GM19025 (cell line): ENCODE results near the gene IER5.

Experiments
- ATAC-seq: cut with Tn5 transposase; IDR thresholded peaks from one replicate; pipeline ENCODE4 v1.9.1; 2021; ENCODE audit warnings: mild to moderate bottlenecking, low read depth, moderate library complexity; ENCODE audit not compliant: unreplicated experiment

Gene IER5

GRCh38 chr1:181094416-181095212, 6.1 kb downstream of the IER5 start:
- no peak for ATAC-seq

DNA sequence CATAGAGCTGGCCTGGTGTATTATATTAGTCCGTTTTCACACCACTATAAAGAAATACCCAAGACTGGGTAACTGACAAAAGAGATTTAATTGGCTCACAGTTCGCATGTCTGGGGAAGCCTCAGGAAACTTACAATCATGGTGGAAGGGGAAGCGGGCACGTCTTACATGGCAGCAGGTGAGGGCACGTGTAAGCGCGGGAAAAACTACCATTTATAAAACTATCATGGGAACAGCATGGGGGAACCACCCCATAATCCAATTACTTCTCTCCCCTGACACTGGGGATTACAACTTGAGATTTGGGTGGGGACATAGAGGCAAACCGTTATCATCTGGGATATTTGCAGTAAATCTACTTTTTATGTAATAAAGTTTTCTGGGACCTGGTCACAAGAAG, 6.8 kb downstream of the IER5 start:
- ATAC-seq, result no peak

DNA sequence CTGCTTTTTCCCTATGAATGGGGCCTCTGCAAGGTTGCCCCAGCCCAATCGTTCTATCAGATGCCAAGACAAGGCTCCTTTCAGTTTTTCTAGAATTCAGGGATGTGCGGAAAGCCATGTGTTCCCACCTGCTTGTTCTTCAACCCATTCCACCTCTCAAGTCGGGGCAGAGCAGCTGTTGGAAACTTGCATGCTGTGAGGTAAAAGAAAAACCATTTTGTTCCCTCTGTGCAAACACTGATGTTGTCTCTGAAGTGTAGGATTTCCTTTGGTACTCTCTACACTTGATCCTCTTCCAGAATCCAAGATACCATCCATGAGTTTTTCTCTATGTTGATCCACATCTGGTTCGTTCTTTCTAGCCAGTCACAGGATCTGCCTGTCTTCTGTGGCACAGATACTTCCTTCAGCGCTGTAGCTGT, 7.3 kb downstream of the IER5 start:
- no peak for ATAC-seq

- ATAC-seq, result no peak
These were observed 8.7 kb downstream of the IER5 start for GRCh38 chr1:181097242-181097641.

DNA sequence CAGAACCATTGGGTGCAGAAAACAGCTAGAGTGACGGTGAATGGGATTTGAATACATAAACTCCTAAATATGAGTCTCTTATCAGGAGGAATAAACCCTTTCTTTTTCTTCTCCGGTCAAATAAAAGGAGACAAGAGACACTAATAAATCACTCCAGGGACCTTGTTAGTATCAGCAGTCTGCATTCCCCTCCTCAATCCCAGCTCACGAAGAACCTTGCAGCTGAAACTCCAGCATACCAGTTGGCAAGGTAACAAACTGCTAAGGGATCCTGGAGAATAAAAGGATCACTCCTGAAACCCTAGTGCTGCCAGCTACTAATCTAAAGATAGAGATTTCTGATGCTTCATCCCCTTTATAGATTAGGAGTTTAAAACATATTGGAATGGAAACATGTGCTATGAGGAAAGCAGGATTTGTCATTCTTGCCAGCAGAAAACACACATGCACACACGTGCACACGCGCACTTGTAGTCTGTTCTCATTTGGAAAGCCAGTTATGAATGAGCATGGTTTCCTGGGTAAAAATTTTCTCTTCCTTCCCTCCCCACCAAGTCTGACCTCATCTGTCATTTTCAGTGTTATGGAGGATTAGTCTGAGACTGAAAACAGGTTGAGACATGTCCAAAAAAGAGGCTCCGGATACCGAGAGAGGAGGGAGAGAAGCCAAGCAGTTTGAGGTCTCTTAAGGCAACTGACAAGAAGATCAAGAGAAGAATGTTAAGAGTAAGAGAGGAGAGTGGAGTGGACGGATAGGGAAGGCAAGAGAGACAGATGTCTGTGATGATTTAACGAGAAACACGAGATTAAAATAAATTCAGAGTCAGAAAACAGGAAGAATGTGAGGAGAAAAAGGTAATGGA, 10.9 kb downstream of the IER5 start:
- peak; percentile 71 for ATAC-seq

DNA sequence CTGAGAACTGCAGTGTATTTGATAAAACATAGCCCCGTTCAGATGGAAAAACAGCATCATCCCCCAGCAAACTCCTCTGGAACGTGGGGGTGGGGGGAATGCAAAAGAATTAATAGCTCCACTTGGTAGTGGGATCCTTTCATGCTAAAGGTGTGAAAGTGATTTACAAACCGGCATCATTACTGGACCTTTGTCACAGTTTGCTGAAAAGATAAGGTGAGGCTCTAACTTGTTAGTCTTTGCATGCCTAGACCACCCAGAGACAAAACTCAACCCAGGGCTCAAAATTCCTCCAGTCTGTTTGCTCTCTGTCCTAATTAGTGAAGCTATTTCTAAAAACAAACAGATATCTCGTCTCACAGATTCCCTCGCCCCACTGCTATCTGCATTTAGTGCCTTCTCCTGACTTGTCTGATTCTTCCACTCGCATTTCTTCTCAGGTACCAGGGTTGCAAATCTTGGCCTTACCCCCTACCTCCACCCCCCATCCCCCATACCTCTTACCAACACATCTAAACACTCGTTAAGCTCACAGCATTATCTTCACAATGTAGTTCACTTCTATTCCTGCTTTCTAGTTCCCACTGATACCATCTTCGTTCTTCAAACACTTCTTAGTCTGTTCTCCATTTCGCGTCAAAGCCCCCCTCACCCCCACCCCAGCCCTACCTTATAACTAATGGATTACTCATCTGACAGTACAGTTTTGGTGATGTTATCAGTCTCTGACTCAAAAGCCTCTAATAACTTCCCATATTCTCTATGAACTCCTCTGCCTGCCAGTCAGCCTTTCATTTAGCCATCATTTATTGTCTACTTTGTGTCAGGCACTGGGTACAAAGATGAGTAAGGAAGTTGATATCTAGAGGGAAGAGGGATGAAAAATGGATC, 11.8 kb downstream of the IER5 start:
- no peak for ATAC-seq

GRCh38 chr1:181100934-181101333, 12.4 kb downstream of the IER5 start:
- ATAC-seq, result no peak

- ATAC-seq, result no peak
These were observed 13.2 kb downstream of the IER5 start for GRCh38 chr1:181101581-181102226.

DNA sequence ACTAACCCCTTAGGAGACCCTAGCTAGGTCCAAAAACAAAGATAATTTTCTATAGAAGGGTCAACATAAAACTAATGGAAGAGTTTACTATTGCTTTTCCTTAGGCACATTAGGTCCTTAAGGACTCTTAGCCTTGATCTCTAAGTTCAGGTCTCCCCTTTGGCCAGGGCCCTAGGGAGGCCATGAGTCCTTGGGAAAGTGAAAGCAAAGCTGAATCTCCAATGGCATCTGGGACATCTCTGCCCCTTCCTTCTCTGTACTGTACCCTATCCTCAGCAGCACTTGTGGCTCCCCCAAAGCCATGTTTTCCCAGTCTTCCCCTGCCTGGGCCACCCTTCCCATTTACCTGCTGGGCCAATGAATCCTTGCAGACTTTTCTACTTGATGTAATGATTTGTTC, 14.3 kb downstream of the IER5 start:
- no peak for ATAC-seq

DNA sequence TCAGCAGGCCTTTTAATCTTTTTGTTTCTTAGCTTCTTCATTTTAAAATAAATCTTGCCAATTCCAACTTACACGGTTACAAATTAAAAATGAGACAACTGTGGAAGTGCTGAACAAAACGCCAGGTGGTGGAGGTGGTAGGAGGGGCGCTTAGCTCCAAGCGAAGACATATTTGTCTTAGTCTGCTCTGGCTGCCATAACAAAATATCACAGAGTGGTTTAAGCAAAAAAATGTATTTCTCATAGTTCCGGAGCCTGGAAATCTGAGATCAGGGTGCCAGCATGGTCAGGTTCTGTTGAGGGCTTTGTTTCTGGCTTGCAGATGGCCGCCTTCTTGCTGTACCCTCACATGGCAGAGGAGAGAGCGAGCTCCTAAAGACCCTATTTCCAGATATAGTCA, 14.9 kb downstream of the IER5 start:
- ATAC-seq, result no peak

- no peak for ATAC-seq
These were observed 15.7 kb downstream of the IER5 start for GRCh38 chr1:181104042-181104789.

DNA sequence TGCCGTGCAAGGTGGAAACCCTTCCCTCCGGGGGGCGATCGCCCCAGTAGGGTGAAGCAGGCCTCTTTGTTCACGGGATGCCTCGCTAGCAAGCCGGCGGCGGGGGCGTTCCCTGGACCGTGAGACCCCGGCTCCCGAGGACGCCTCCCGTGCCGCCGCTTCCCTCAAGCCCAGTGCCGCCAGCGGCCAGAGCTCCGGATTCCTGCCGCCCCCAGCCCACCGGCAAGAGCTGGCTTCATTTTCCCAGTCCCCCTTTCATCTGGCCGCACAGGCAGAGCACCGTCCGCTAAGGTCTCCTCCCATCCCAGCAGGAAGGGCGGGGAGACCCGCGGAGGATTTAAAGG, 16.3 kb downstream of the IER5 start:
- ATAC-seq, result peak; percentile 3

- peak; percentile 87 for ATAC-seq
These were observed 16.9 kb downstream of the IER5 start for GRCh38 chr1:181105134-181106021.

GRCh38 chr1:181106022-181106312, 17.5 kb downstream of the IER5 start:
- ATAC-seq, result no peak

DNA sequence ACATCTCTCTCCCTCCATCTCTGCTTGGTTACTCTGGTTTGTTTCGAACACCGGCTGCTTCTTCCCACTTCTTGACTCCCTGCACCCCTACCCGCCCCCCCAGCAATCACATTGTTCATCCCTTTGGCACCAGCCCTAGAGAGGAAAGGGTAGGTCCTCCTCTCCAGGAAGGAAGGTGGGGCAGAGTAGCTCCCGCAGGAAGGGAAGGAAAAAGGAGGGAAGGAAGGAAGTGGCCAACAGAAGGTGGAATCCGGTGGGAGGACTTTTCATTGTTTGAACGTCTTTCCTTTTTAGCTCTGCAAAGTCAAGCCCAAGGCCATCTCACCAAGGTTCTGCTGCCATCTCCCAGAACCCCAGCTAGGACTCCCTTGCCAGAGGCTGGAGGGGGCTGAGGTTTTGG, 18.0 kb downstream of the IER5 start:
- ATAC-seq, result no peak

- ATAC-seq, result no peak
These were observed 19.2 kb downstream of the IER5 start for GRCh38 chr1:181107711-181108110.

DNA sequence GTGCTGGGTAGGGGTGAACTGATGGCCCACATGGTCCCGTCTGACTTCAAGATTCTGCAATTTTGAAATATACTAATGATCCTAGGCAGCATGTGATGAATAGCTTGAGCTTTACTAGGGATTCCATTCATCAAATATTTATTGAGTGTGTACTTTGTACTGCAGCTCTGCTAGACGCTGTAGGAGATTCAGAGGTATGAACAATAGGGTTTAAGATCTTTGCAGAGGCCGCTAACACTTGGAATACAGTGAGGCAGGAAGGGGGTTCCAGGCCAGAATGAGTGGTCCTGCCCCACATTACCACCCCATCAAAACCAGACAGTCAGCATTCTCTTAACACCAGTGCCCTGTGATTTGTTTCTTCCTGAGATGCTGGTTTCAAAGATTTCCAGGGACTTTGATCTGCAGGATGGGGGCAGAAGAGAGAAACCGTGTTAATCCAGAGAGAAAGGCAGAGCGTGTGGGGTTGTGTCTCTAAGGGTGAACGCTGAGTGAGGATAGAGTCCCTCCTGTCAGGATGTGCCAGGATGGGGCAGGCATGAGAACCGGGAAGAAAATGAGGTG, 19.9 kb downstream of the IER5 start:
- ATAC-seq, result no peak

DNA sequence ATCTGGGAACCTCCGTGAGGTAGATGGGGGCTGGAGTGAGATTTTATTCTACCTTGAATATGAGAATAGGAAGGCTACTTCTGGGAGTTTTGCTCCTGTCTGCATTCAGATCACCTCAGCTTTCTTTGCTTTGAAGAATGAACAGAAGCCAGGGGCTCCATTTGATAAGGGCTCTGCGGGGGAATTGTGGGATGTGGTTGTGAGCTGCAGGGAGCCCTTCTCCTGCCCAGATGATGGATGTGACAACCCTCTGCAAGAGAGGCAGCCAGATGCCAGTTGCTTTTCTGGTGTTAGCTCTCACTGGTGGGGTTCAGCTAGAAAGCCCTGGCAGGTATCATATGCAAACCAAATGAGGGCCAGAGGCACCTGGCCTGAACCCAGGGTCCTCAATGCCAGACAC, 21.5 kb downstream of the IER5 start:
- ATAC-seq, result no peak

- ATAC-seq, result no peak
These were observed 23.1 kb downstream of the IER5 start for GRCh38 chr1:181111559-181111958.
